ENCODE data around the gene TMEM54.

DNA sequence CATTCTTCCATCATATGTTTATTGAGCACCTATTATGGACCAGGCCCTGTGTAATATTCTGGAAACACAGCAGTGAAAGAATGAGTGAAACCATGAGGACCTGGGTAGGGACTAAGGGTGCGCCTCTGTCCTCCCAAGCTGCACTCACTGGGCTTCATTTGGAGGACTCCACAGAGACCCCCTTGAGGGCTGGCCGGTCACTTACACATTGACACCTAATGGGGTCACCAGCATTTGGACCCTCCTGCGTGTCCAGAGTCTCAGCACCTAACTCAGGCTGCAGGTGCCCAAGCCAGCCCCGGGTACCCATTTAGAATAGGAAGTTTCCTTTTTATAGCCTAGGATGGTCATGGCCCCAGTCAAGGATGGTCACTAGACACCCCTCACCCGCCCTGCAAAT lies 27.7 kb downstream of the TMEM54 start:
- TF ChIP-seq CTCF (IDR thresholded peaks at IDR 0.05; ENCODE audit: insufficient read depth, low read depth, low read length), result no peak
- TF ChIP-seq EZH2 (IDR thresholded peaks at IDR 0.05; ENCODE audit: insufficient read depth, low read length), result no peak
